A549 treated with CORT108297 at 1 μM for 4 hours (cell line): ENCODE measurements around the gene ZIC4. TPM values are rescaled to one million over a fixed set of nuclear protein-coding genes. Genes with fewer than 3 reads are reported as not detected.

Source experiments
- total RNA-seq: library from RNA; stranded (reverse); fragments of 200-300 nt; extraction: Qiagen RNA extraction; gene quantifications from 5 replicates; pipeline ENCODE4 v1.2.3, GENCODE V29; 2022

The ZIC4 gene
- not detected in 5 replicates for total RNA-seq

GRCh38 chr3:147406028-147406931 is at the start of gene ZIC4:
ZIC4 (minus strand) TSS chr3:147406543; CDS start chr3:147402797, 3,746 bp downstream.

DNA sequence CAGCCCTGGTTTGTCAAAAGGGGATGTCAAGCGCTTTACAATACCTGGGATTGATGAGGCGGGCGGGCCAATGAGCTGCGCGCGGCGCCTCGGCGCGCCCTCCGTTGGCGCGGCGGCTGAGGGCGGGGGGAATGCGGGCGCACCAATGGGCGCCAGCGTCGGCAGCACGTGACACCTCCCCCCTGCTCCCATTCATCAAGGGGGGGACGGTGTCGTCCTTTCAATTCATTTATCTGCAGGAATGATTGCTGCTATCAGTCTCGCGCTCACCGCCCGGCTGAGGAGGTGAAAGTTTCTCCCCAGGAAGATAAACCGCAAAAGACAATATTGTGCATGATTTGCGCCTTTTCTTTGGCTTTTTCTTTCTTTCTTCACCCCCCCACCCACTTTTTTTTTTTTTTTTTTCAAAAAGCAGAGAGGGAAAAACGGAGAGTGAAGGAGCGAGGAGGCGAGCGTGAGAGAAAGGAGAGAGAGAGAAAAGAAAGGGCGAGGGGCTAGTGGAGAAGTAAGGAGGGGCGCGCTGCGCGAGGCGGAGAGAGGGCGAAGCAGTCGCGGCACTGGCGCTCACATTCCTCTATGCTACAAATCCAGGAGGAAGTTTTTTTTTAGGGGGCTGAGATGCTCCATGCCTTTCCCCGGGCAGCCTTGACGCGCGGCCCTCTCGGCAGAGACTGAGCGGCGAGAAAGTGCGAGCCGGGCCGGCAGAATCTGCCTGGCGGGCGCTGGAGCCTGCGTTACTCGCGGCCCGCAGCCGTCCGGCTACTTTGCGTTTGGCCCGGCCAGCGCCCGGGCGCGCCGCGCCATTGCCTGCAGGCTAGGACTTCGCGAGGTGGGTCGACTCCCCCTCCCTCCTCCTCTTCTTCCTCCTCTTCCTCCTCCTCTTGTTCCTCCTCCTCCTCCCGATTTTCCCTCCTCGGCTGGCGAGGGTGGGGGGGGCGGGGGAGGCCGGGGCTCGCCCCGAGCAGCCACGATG is 3.1 kb upstream of the ZIC4 start, which contains the start of gene ZIC1:
TSS of gene ZIC1 (plus strand) at position 223 of the 973 bp plus-strand sequence. CDS start at position 971, 748 bp downstream.

Other genes with a start within 250 kb of the ZIC4 start
- gene ZIC1, start 2.8 kb upstream of the ZIC4 start, total RNA-seq: 0.06 to 0.20 TPM in 2 of 5 replicates, not detected in the others